Mammary epithelial cell (primary cell): ENCODE measurements around the gene CASK.
"Not testable (repeated sequence)": the region's sequence is repeated elsewhere in the genome, so short reads cannot be mapped to it uniquely, and the experiment has no call there.

Source experiments
- CTCF ChIP-seq, 2 donors: IDR thresholded peaks in 1 of 2; conservative IDR thresholded peaks in 1 of 2; 2 replicates each; pipeline ENCODE4 v1.5.1; 2011 to 2012; ENCODE audit warnings: inconsistent platforms in 2 of 2, low read length in 2 of 2, mild to moderate bottlenecking in 2 of 2, control low read depth in 1 of 2, low read depth in 1 of 2; ENCODE audit not compliant: insufficient read depth in 1 of 2; ENCODE audit errors: extremely low read depth in 1 of 2
- EZH2 ChIP-seq: IDR thresholded peaks from 2 replicates; pipeline ENCODE4 v1.6.1; 2012; ENCODE audit warnings: low read length, inconsistent platforms, borderline replicate concordance

GRCh38 chrX:41676361-41676760, 247.0 kb downstream of the CASK start:
- TF ChIP-seq CTCF (conservative IDR thresholded peaks at IDR 0.05 in 1 of 2, IDR thresholded peaks at IDR 0.05 in 1 of 2; ENCODE audit: extremely low read depth in 1 of 2, insufficient read depth in 1 of 2, low read depth in 1 of 2, low read length in 2 of 2); EZH2: not testable (repeated sequence)
